CD4-positive, alpha-beta T cell treated with Interleukin-10 for 1 hour (primary cell): Measurements from ENCODE around the gene FAM118A.
"Not testable (repeated sequence)": the region's sequence is repeated elsewhere in the genome, so short reads cannot be mapped to it uniquely, and the experiment has no call there.

Experiments used
- DNase-seq: peaks from one replicate; pipeline ENCODE4 v3.0.0-alpha.2; 2020

The FAM118A gene

GRCh38 chr22:45284705-45285262 lies 24.9 kb upstream of the FAM118A start, which contains the start of gene UPK3A:
Gene UPK3A, plus strand, starts transcription at chr22:45284949. Its CDS starts 65 bp downstream, at chr22:45285014.
- DNase-seq, result peak; percentile 61

DNA sequence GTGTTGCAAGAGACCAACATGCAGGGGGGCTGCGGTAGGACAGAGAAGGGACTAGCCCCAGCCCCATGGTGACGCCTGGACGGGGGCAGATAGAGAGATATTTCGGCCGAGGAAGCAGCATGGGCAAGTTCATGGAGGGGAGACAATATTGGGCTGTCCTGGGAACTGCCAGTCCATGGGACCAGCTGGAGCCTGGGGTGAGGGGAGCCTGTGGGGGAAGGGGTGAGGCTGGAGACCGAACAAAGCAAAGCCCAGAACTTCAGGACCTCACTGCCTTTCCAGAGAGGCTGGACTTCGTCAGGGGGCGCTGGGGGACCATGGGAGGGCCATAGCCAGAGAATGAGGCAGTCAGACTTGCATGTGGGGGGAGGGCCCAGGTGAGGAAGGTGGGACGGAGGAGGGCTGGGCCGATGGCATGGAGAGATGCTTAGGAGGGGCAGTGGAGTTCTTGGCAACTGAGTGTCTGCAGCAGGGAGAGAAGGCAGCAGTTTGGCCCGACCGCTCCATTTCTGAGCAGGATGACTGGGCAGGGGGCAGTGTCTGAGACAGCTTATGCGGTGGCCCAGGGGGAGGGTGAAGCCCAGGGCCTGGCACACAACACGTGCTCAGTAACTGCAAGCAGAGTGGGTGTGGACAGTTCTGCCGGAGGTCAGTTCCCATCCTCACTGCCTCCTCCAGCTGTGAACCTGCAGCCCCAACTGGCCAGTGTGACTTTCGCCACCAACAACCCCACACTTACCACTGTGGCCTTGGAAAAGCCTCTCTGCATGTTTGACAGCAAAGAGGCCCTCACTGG lies 24.3 kb upstream of the FAM118A start:
- no peak for DNase-seq

DNA sequence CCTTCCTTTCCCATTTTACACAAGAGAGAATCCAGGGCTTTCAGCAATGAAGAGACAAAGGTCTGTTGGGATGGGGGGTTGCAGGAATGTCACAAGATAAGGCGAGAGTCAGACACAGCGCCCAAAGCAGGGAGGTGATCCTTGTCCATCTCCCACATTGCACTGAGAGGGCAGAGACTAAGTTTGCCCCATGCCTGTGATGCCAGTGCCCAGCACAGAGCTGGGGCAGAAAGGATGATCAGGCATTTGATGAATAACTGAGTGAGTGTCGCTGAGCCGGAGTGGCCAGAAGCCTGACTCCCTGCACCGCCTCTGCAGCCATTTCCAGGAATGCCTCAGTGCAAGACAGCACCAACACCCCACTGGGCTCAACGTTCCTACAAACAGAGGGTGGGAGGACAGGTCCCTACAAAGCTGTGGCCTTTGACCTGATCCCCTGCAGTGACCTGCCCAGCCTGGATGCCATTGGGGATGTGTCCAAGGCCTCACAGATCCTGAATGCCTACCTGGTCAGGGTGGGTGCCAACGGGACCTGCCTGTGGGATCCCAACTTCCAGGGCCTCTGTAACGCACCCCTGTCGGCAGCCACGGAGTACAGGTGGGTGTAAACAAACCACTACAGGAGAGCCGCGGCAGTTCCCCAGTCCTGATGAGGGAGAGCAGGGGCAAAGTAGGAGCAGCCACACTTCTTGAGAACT lies 22.7 kb upstream of the FAM118A start:
- DNase-seq, result no peak

GRCh38 chr22:45290410-45290936 lies 19.3 kb upstream of the FAM118A start:
- no peak for DNase-seq

DNA sequence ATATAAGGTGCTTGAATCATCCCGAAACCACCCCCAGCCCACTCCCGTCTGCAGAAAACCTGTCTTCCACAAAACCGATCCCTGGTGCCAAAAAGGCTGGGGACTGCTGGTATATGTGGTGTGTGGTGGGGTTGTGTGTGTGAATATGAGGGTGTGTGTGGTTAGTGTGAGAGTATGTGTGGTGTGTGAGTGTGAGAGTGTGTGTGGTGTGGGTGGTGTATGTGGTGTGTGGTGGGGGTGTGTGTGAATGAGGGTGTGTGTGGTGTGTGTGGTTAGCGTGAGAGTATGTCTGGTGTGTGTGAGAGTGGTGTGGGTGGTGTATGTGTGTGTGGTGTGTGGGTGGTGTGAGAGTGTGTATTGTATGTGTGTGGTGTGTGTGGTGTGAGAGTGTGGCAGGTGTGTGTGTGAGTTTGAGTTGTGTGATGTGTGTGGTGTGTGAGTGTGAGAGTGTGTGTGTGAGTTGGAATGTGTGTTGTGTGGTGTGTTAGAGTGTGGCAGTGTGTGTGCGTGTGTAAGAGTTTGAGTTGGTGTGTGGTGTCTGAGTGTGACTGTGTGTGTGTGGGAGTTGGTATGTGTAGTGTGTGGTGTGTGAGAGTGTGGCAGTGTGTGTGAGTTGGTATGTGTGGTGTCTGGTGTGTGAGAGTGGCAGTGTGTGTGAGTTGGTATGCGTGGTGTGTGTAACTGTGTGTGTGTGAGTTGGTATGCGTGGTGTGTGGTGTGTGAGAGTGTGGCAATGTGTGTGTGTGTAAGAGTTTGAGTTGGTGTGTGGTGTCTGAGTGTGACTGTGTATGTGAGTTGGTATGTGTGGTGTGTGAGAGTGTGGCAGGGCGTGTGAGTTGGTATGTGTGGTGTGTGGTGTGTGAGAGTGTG lies 18.4 kb upstream of the FAM118A start:
- peak; percentile 38 for DNase-seq

DNA sequence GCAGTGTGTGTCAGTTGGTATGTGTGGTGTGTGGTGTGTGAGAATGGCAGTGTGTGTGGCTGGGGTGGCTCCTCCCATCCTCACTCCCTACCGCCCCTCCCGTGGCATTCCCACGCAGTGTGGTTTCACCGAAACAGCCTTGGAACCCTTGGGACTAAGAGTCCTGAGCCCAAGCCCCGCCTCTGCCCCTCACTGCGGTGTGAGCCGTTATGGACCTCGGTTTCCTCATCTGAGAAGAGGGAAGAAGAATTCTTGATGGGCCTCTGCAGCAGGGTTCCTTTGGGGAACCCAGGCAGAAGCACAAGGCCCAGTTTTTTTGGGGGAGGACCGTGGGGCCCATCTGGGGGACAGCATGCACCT lies 17.8 kb upstream of the FAM118A start:
- no peak for DNase-seq

- DNase-seq, result no peak
Observed at GRCh38 chr22:45292731-45293442, 16.8 kb upstream of the FAM118A start.

DNA sequence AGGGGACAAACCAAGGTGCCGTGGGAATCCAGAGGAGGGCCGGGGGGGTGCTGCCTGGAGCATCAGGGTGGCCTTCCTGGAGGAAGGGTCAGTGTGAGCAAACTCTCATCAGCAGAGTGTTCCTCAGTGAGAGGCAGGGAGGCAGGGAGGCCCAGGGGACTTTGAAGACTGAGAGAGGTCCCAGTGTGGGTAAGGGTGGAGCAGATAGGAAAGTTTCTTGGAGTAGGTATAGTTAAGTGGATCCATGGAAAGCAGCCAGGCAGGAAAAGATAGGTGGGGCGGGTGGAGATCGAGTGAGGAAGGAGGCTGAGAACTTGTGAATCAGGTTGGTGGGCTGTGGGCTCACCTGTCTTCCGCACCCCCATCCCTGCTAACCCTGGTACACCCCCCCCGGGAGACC lies 15.7 kb upstream of the FAM118A start:
- DNase-seq, result no peak

DNA sequence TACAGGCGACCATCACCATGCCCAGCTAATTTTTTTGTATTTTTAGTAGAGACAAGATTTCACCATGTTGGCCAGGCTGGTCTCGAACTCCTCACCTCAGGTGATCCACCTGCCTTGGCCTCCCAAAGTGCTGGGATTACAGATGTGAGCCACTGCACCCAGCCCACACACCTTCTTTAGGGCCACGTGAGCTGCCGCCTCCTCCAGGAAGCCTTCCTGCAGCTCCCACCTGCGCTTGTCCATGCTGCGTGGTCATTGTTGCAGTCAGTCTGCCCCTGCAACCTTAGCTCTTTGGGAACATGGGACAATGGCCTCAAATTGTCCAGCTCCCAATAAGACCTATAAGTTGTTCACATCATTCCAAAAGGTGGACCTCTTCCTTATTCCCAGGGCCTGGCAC lies 14.7 kb upstream of the FAM118A start:
- not testable (repeated sequence) for DNase-seq

DNA sequence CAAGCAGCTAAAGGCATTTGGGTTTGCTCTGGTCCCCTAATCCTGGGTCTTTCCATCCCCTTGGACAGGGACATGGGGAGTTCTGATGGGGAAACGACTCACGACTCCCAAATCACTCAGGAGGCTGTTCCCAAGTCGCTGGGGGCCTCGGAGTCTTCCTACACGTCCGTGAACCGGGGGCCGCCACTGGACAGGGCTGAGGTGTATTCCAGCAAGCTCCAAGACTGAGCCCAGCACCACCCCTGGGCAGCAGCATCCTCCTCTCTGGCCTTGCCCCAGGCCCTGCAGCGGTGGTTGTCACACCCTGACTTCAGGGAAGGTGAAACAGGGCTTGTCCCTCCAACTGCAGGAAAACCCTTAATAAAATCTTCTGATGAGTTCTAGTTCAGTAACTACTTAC lies 14.2 kb upstream of the FAM118A start:
- DNase-seq, result no peak

DNA sequence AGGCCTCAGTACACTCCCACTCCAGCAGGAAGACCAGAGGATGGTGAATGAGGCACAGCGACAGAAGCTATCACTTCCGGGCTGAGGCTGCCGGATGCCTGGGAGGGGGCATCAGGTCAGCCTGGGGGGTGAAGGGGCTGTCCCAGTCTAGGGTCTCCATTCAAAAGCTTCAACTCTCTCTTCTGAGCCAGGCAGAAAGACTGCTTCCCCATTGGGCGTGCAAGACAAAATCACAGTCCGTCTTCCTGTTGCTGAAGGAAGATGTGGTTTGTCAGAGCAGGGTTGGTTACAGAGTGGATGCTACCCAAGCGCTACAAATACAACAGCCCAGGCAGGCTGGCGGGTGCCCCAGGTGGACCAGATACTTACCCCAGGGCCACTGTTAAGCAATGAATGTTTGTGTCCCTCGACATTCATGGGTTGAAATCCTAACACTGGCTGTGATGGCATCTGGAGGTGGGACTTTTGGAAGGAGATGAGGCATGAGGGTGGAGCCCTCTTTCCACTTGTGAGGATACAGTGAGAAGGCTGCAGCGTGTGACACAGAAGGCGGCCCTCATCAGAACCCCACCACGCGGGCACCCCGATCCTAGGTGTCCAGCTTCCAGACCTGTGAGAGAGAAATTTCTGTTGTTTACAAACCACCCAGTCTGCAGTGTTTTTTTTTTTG lies 13.0 kb upstream of the FAM118A start:
- DNase-seq, result peak; percentile 61

GRCh38 chr22:45298934-45299505 lies 10.7 kb upstream of the FAM118A start:
- no peak for DNase-seq

- no peak for DNase-seq
Observed at GRCh38 chr22:45302751-45303150, 7.0 kb upstream of the FAM118A start.

DNA sequence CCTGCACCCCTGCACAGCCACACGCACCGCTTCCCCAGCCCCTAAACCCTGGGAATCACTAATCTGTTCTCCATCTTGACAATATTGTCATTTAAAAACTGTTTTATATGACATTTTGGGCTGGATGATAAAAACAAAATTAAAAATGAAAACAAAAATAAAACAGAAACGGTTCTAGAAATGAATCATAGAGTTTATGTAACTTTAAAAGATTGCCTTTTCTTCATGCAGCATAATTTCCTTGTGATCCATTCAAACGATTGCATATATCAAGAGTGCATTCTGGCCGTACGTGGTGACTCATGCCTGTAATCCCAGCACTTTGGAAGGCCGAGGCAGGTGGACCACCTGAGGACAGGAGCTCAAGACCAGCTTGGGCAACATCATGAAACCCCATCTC lies 6.6 kb upstream of the FAM118A start:
- DNase-seq, result no peak

GRCh38 chr22:45304971-45305370 lies 4.8 kb upstream of the FAM118A start:
- no peak for DNase-seq

GRCh38 chr22:45305456-45306075 lies 4.2 kb upstream of the FAM118A start:
- DNase-seq, result no peak

GRCh38 chr22:45306139-45306538 lies 3.6 kb upstream of the FAM118A start:
- DNase-seq, result no peak

- no peak for DNase-seq
Observed at GRCh38 chr22:45308391-45308956, 1.3 kb upstream of the FAM118A start.

GRCh38 chr22:45308957-45309421 lies 745 bp upstream of the FAM118A start:
- DNase-seq, result no peak

DNA sequence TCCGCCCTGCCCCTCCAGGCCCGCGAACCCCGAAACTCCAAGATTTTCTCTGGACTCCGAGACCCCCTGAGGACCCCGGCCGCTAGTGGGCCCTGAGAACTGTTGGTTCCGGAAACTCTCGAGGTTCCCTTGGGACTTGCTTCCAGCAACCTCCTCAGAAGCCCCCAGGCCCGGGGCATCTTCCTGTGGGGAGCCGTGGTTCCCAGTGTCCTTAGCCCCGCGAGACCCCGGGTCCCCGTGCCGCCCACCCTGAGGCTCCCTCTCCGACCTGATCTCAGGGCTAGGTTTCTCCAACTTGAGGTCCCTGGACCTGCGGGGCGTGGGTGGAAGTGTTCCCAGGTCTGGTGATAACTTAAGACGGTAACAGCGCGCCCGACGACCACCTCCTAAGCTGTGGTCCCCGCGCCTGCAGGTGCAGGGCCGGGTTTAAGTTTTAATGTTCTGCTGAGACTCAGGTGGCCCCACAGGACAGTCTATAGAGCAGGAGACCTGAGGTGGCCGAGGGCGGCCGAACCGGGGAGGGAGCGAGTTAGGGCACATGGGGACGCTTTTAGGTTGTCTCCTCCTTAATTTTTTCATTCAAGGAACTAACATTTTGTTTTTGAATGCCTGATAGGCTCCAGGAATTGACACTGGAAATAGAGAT lies 720 bp downstream of the FAM118A start:
- DNase-seq, result no peak
